ENCODE data around the gene CDC14B.
"Not testable (repeated sequence)": the region's sequence is repeated elsewhere in the genome, so short reads cannot be mapped to it uniquely, and the experiment has no call there.

Gene CDC14B

DNA sequence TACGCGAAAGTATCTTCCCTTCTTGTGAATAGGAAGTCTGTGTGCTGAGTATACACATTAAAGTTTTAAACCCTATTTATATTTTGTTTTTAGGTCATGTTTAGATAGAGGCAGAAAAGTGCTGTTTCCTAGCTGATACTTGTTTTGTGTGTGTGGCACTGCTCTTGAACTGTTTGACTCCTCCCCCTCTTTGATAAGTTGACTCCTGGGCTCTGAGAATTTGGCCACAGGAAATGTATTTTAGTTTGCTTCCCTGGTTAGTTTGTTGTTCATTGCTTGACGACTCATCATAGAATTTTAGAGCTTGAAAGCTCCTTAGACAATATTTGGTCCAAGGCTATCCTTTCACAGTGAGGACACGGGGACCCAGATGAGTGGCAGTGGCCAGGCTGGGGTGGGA, 2.0 kb upstream of the CDC14B start:
- no peak for DNase-seq

GRCh38 chr9:96620832-96621269, 1.2 kb upstream of the CDC14B start:
- no peak for DNase-seq

GRCh38 chr9:96620181-96620514, 505 bp upstream of the CDC14B start:
- no peak for DNase-seq

DNA sequence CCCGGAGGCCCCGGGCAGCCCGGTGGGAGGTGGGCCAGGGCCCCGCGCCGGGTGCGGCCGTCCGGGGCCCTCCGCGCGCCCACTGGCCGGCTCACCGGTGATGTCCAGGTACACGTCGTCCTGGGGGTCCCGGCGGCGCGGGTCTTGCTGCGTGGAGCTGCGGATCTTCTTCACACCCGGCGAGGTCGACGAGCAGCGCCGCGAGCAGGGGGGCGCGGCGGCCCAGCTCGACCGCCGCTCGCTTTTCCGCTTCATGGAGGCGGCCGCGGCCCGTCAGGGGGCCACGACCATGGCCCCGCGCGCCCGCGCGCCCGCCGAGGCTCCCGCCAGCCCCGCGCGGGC, 548 bp downstream of the CDC14B start:
- DNase-seq = no peak

GRCh38 chr9:96618209-96619123, 1.2 kb downstream of the CDC14B start:
- no peak for DNase-seq

GRCh38 chr9:96617439-96618185, 2.0 kb downstream of the CDC14B start:
- no peak for DNase-seq

GRCh38 chr9:96616817-96617438, 2.7 kb downstream of the CDC14B start:
- DNase-seq = no peak

- DNase-seq = no peak
Measured at GRCh38 chr9:96615411-96615810, 4.2 kb downstream of the CDC14B start.

- not testable (repeated sequence) for DNase-seq
Measured at GRCh38 chr9:96614664-96615063, 5.0 kb downstream of the CDC14B start.

GRCh38 chr9:96612966-96613589, 6.6 kb downstream of the CDC14B start:
- no peak for DNase-seq

GRCh38 chr9:96612105-96612965, 7.3 kb downstream of the CDC14B start:
- no peak for DNase-seq

DNA sequence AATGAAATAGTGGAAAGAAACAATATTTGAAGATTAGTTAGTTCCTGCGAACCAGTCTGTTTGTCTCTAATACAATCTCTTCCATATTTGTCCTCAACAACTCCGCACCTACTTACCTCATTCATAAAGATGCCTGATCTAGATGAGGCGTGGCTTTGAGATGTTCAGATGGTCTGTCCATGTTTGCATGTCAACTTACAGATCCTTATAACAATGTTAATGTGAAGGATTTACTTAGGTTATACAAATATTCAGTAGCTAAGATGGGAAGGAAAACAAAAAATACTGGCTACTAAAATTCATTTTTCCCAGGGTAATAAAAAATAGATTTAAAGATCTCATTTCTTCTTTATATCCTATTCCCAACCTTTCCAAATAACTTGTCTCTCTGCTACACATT, 8.3 kb downstream of the CDC14B start:
- DNase-seq = no peak

DNA sequence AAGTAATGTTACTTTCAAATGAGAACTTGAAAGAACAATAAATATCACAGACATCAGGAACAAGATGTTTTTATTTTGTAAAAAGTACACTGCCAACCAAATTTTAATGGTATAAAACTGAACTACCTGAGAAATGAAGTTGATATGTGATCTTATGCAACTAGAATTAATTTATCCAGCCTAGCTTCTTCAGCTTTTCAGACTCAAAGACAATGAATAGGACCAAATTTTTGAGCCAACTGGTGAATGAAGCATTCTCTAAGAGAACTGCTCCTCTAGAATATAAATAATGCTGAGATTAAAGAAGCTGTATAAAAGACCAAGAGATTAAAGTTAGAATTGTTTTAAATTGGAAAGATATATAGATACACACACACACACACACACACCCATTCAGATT, 9.9 kb downstream of the CDC14B start:
- DNase-seq = no peak

- DNase-seq = no peak
Measured at GRCh38 chr9:96607971-96608370, 11.7 kb downstream of the CDC14B start.

GRCh38 chr9:96605328-96605727, 14.3 kb downstream of the CDC14B start:
- DNase-seq = no peak

DNA sequence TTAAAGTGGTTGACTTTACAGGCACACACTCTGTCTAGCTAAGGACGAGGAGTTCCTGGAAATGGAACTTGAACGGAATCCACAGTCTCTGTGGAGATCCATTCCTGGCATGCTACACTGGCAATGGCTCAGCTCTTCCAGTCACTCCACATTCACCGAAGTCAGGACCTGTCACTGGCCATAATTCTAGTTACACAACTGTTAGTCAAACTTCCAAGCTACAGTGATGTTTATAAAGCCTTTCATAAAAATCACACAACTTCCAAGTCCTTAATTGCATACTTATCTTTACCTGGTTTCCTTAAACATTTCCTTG, 15.7 kb downstream of the CDC14B start:
- DNase-seq = no peak

GRCh38 chr9:96603305-96604003, 16.2 kb downstream of the CDC14B start:
- no peak for DNase-seq

DNA sequence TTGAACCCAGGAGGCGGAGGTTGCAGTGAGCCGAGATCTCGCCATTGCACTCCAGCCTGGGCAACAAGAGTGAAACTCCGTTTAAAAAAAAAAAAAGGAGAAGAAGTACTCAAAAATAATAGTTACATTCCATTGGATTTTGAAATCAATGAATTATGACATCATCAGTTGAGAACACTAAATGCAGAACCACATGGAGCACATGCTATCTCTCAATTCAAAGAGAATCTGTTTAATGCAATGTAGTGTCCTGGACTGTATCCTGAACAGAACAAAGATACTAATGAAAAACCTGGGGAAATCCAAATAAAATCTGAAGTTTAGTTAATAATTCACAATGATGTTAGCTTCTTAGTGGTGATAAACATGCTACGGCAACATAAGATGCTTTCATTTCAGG, 20.3 kb downstream of the CDC14B start:
- DNase-seq = no peak

GRCh38 chr9:96596601-96597111, 23.0 kb downstream of the CDC14B start:
- no peak for DNase-seq

DNA sequence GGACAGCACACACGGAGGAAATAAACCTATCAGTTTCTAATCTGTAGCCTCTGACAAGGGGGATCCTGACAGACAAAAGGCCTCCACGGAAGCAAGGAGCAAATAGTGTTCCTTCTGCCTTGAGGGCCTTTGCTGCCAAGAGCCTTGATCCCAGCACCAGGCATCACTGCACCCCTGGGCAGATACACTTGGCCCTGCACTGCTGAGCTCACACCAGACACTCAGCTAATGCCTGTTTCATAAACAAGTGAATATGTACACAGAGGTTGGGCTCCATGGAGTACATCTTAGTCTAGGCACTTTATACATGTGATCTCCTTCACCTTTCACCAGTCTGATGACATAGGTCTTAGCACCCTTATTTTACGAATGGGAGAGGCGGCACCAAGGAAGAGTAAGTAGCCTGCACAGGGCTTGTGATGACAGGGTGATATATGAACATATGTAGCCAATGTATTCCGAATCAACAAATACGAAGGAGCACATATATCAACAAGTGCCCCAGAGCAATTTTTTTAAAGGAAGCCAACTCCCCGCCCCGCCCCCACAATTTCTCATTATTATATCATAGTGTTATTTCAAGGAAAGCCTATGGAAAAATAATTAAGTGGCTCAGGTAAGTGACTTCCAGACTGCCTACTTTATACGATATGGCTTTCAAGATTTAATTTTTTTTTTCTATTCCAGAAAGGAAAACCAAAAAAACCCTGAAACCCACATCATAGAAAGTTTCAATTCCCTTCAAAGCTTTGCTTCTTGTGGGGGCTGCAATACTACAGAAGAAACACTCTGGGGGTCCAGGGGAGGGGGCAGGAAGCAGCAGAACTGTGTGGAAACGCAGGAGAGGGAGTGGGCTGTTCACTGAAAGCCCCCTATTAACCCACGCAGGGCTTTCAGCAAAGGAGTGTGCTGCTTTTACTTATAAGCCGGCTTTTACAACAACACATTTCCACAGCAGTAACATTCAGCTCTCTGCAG, 32.0 kb downstream of the CDC14B start:
- no peak for DNase-seq

Data from GF-D8 (cell line).